Hematopoietic multipotent progenitor cell treated with erythropoietin and hydrocortisone succinate and interleukin-3 and kit ligand, for 15 days (in vitro differentiated cells): ENCODE results near the gene UBE2I.
A peak's percentile ranks its signal among the peaks of the same experiment; 100 is the strongest.

Experiments
- DNase-seq: peaks from one replicate; pipeline ENCODE4 v3.0.0-alpha.2; 2015; ENCODE audit warnings: low spot score

UBE2I gene

GRCh38 chr16:1343428-1344242, 34.2 kb downstream of the UBE2I start:
- DNase-seq, result no peak

GRCh38 chr16:1344499-1344898, 35.1 kb downstream of the UBE2I start:
- no peak for DNase-seq

- no peak for DNase-seq
These were observed 35.7 kb downstream of the UBE2I start for GRCh38 chr16:1345087-1345486.

GRCh38 chr16:1345651-1346421, 36.4 kb downstream of the UBE2I start:
- DNase-seq, result no peak

GRCh38 chr16:1346422-1347285, 37.2 kb downstream of the UBE2I start:
- no peak for DNase-seq

- no peak for DNase-seq
These were observed 37.9 kb downstream of the UBE2I start for GRCh38 chr16:1347286-1347855.

GRCh38 chr16:1347962-1348361, 38.5 kb downstream of the UBE2I start:
- DNase-seq, result no peak

GRCh38 chr16:1348441-1348840, 39.0 kb downstream of the UBE2I start:
- no peak for DNase-seq

GRCh38 chr16:1348926-1349325, 39.5 kb downstream of the UBE2I start:
- no peak for DNase-seq

GRCh38 chr16:1349351-1349750, 39.9 kb downstream of the UBE2I start:
- DNase-seq, result no peak

- DNase-seq, result no peak
These were observed 40.5 kb downstream of the UBE2I start for GRCh38 chr16:1349951-1350350.

- no peak for DNase-seq
These were observed 41.3 kb downstream of the UBE2I start for GRCh38 chr16:1350691-1351090.

GRCh38 chr16:1351215-1351581, 41.8 kb downstream of the UBE2I start:
- DNase-seq, result no peak

- peak; percentile 91 for DNase-seq
These were observed 42.3 kb downstream of the UBE2I start, which contains the start of the genes GNPTG and TSR3 for GRCh38 chr16:1351582-1352362. GNPTG (plus strand) TSS chr16:1351931; CDS start chr16:1351966, 35 bp downstream. TSR3 (minus strand) TSS chr16:1351878; CDS start chr16:1351804, 74 bp downstream.

- no peak for DNase-seq
These were observed 45.5 kb downstream of the UBE2I start for GRCh38 chr16:1354815-1355540.

- no peak for DNase-seq
These were observed 46.2 kb downstream of the UBE2I start for GRCh38 chr16:1355591-1355990.

GRCh38 chr16:1356061-1356900, 46.8 kb downstream of the UBE2I start:
- DNase-seq, result no peak

- DNase-seq, result no peak
These were observed 48.6 kb downstream of the UBE2I start for GRCh38 chr16:1357906-1358566.
